Trophoblast cell (in vitro differentiated cells and primary cell): ENCODE results near the gene CSF1R.
"Not testable (repeated sequence)": the region's sequence is repeated elsewhere in the genome, so short reads cannot be mapped to it uniquely, and the experiment has no call there.

Source experiments
- DNase-seq, 2 donors: peaks; one replicate each; pipeline ENCODE4 v3.0.0-alpha.2; 2016
- H2AFZ ChIP-seq: 2 replicates; pipeline ENCODE4 v1.6.1; 2013; ENCODE audit warnings: low read length, moderate library complexity, mild to moderate bottlenecking; ENCODE audit not compliant: insufficient read depth, poor library complexity
- H2AK5ac ChIP-seq: 2 replicates; pipeline ENCODE4 v1.6.1; 2013; ENCODE audit warnings: mild to moderate bottlenecking, low read length
- H2BK120ac ChIP-seq: 2 replicates; pipeline ENCODE4 v1.6.1; 2013; ENCODE audit warnings: low read length, mild to moderate bottlenecking, moderate library complexity; ENCODE audit not compliant: insufficient read depth, poor library complexity
- H2BK12ac ChIP-seq: 2 replicates; pipeline ENCODE4 v1.6.1; 2013; ENCODE audit warnings: mild to moderate bottlenecking, low read length, moderate library complexity
- H2BK5ac ChIP-seq: 2 replicates; pipeline ENCODE4 v1.6.1; 2013; ENCODE audit warnings: low read length, low read depth, moderate library complexity, mild to moderate bottlenecking; ENCODE audit not compliant: poor library complexity
- H3K14ac ChIP-seq: 2 replicates; pipeline ENCODE4 v1.6.1; 2013; ENCODE audit warnings: mild to moderate bottlenecking, low read length
- H3K18ac ChIP-seq: 2 replicates; pipeline ENCODE4 v1.6.1; 2013; ENCODE audit warnings: mild to moderate bottlenecking, low read length
- H3K23ac ChIP-seq: 2 replicates; pipeline ENCODE4 v1.6.1; 2013; ENCODE audit warnings: low read length
- H3K27ac ChIP-seq: 2 replicates; pipeline ENCODE4 v1.5.1; 2013; ENCODE audit warnings: low read depth, mild to moderate bottlenecking, inconsistent platforms, low read length, moderate library complexity
- H3K27me3 ChIP-seq: 2 replicates; pipeline ENCODE4 v1.6.1; 2013; ENCODE audit warnings: inconsistent platforms, mild to moderate bottlenecking, low read length, moderate library complexity; ENCODE audit not compliant: insufficient read depth
- H3K36me3 ChIP-seq, 2 experiments: 1 replicate in 1 of 2; 2 replicates in 1 of 2; pipeline ENCODE4 v1.6.1; 2013; ENCODE audit warnings: low read length in 2 of 2, mild to moderate bottlenecking in 2 of 2, moderate library complexity in 1 of 2; ENCODE audit not compliant: insufficient read depth in 2 of 2, control insufficient read depth in 1 of 2
- H3K4ac ChIP-seq: 2 replicates; pipeline ENCODE4 v1.6.1; 2013; ENCODE audit warnings: low read depth, mild to moderate bottlenecking, low read length, moderate library complexity
- H3K4me1 ChIP-seq, 2 experiments: 1 replicate in 1 of 2; 2 replicates in 1 of 2; pipeline ENCODE4 v1.6.1; 2013; ENCODE audit warnings: low read length in 2 of 2, mild to moderate bottlenecking in 2 of 2, moderate library complexity in 1 of 2; ENCODE audit not compliant: insufficient read depth in 2 of 2, control insufficient read depth in 1 of 2
- H3K4me2 ChIP-seq: 2 replicates; pipeline ENCODE4 v1.6.1; 2013; ENCODE audit warnings: inconsistent platforms, mild to moderate bottlenecking, low read length, moderate library complexity
- H3K4me3 ChIP-seq: 2 replicates; pipeline ENCODE4 v1.5.1; 2013; ENCODE audit warnings: mild to moderate bottlenecking, low read depth, low read length, inconsistent platforms
- H3K79me1 ChIP-seq: one replicate; pipeline ENCODE4 v1.6.1; 2013; ENCODE audit warnings: low read length
- H3K79me2 ChIP-seq: 2 replicates; pipeline ENCODE4 v1.6.1; 2013; ENCODE audit warnings: low read length, mild to moderate bottlenecking; ENCODE audit not compliant: control insufficient read depth, insufficient read depth, poor library complexity
- H3K9ac ChIP-seq: 2 replicates; pipeline ENCODE4 v1.6.1; 2013; ENCODE audit warnings: mild to moderate bottlenecking, low read length
- H3K9me3 ChIP-seq: 2 replicates; pipeline ENCODE4 v1.6.1; 2013; ENCODE audit warnings: low read depth, mild to moderate bottlenecking, control low read depth, inconsistent platforms, low read length; ENCODE audit not compliant: insufficient read depth
- H4K12ac ChIP-seq: 2 replicates; pipeline ENCODE4 v1.6.1; 2013; ENCODE audit warnings: low read depth, mild to moderate bottlenecking, low read length, moderate library complexity
- H4K8ac ChIP-seq: 2 replicates; pipeline ENCODE4 v1.6.1; 2013; ENCODE audit warnings: low read depth, mild to moderate bottlenecking, low read length, moderate library complexity
- H4K91ac ChIP-seq: one replicate; pipeline ENCODE4 v1.6.1; 2013; ENCODE audit warnings: low read depth, mild to moderate bottlenecking, low read length, moderate library complexity
- WGBS: extraction: QIAGEN DNeasy Blood & Tissue Kit; methylation state at CpG from one replicate; pipeline ENCODE4 v1.1.7; 2013; ENCODE audit warnings: missing lambda C conversion rate; ENCODE audit not compliant: insufficient read length, insufficient coverage; ENCODE audit errors: extremely low coverage; 5-methylcytosine and 5-hydroxymethylcytosine counted together

CSF1R gene

GRCh38 chr5:150085191-150085912 is 1.0 kb downstream of the CSF1R start:
- no peak overlapping the region for H3K9ac ChIP-seq
- no peak overlapping the region for H3K4ac ChIP-seq
- H2BK5ac ChIP-seq = no peak overlapping the region
- no peak overlapping the region for H2BK12ac ChIP-seq
- H3K4me2 ChIP-seq = no peak overlapping the region
- no peak overlapping the region for H2AFZ ChIP-seq
- no peak overlapping the region for H3K14ac ChIP-seq
- H3K9me3 ChIP-seq = no peaks in the 10 kb centered on the region
- H3K79me1 ChIP-seq = no peaks in the 10 kb centered on the region
- H3K27me3 ChIP-seq = no peaks in the 10 kb centered on the region
- H3K27ac ChIP-seq = no peak overlapping the region
- no peak overlapping the region for H2BK120ac ChIP-seq
- no peak for DNase-seq
- H3K79me2 ChIP-seq = no peaks in the 10 kb centered on the region
- H4K8ac ChIP-seq = no peak overlapping the region
- no peak overlapping the region for H3K23ac ChIP-seq
- no peak overlapping the region for H4K12ac ChIP-seq
- peaks cover 0 to 2% of the 10 kb centered on the region in 2 experiments for H3K4me1 ChIP-seq
- peaks cover 4 to 6% of the 10 kb centered on the region in 2 experiments for H3K36me3 ChIP-seq
- H3K18ac ChIP-seq = no peak overlapping the region
- no peak overlapping the region for H4K91ac ChIP-seq
- no peak overlapping the region for H2AK5ac ChIP-seq
- no peak overlapping the region for H3K4me3 ChIP-seq
- no CpG with 5 or more reads among the region's 7 CpGs for WGBS

DNA sequence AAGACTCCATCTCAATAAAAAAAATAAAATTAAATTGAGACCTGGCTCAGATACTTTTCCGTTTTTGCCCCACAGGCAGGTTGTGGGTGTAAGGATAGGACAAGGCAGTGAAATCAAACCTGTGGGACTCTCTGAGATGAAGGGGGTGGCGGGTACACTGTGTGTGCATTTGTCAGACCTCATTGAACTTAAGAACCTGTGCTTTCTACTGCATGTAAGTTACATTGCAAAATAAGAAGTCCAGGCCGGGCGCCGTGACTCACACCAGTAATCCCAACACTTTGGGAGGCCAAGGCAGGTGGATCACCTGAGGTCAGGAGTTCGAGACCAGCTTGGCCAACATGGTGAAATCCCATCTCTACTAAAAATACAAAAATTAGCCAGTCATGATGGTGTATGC is 1.6 kb downstream of the CSF1R start:
- H3K4ac ChIP-seq, H2BK120ac ChIP-seq, DNase-seq, H3K9me3 ChIP-seq, H3K4me1 ChIP-seq, H3K79me2 ChIP-seq, H4K8ac ChIP-seq, H4K91ac ChIP-seq, H3K18ac ChIP-seq, H3K27me3 ChIP-seq, H3K4me3 ChIP-seq, H2AK5ac ChIP-seq, H3K23ac ChIP-seq, H3K9ac ChIP-seq, H2BK5ac ChIP-seq, H2AFZ ChIP-seq, H2BK12ac ChIP-seq, H3K27ac ChIP-seq, H4K12ac ChIP-seq, H3K4me2 ChIP-seq, H3K79me1 ChIP-seq, H3K14ac ChIP-seq: not testable (repeated sequence)
- no CpG with 5 or more reads among the region's 6 CpGs for WGBS
- H3K36me3 ChIP-seq = peaks cover 10 to 12% of the 10 kb centered on the region in 2 experiments

DNA sequence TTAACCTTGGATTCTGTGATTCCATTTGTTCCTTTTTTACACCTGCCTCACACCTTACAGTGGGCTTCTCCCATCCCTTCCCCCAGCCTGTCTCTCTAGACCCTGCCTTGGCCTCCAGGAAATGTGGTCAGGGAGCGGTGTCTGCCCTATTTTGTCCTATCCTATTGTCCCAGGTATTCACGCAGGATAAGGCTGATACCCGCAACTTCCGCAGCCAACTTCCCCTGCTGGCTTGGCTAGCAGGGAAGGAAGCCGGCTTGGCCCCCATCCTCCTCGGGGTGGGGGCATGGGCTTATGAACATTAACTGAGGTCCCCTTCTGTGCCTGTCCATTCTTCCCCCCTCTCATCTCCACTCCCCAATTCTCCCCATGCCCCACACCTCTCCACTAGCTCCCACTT is 3.5 kb downstream of the CSF1R start:
- H3K4me1 ChIP-seq = peaks cover 0 to 2% of the 10 kb centered on the region in 2 experiments
- H2BK5ac ChIP-seq = no peak overlapping the region
- no peak overlapping the region for H3K23ac ChIP-seq
- no peak overlapping the region for H3K4ac ChIP-seq
- no peak overlapping the region for H2BK12ac ChIP-seq
- H3K9ac ChIP-seq = no peak overlapping the region
- no CpG with 5 or more reads among the region's 6 CpGs for WGBS
- H3K27me3 ChIP-seq = no peaks in the 10 kb centered on the region
- H3K18ac ChIP-seq = no peak overlapping the region
- no peak overlapping the region for H2BK120ac ChIP-seq
- no peak for DNase-seq
- no peak overlapping the region for H2AK5ac ChIP-seq
- H4K8ac ChIP-seq = no peak overlapping the region
- no peaks in the 10 kb centered on the region for H3K79me2 ChIP-seq
- no peak overlapping the region for H3K4me3 ChIP-seq
- no peak overlapping the region for H2AFZ ChIP-seq
- H3K79me1 ChIP-seq = no peaks in the 10 kb centered on the region
- no peak overlapping the region for H3K14ac ChIP-seq
- no peak overlapping the region for H3K4me2 ChIP-seq
- H4K91ac ChIP-seq = no peak overlapping the region
- H3K27ac ChIP-seq = no peak overlapping the region
- no peaks in the 10 kb centered on the region for H3K9me3 ChIP-seq
- H3K36me3 ChIP-seq = peaks cover 18 to 23% of the 10 kb centered on the region in 2 experiments
- no peak overlapping the region for H4K12ac ChIP-seq

GRCh38 chr5:150082374-150082773 is 4.0 kb downstream of the CSF1R start:
- no peak for DNase-seq
- H2BK120ac ChIP-seq = no peak overlapping the region
- no peak overlapping the region for H3K27ac ChIP-seq
- H4K12ac ChIP-seq = no peak overlapping the region
- no peaks in the 10 kb centered on the region for H3K9me3 ChIP-seq
- H2BK12ac ChIP-seq = no peak overlapping the region
- H2AFZ ChIP-seq = no peak overlapping the region
- no peaks in the 10 kb centered on the region for H3K27me3 ChIP-seq
- H3K4me1 ChIP-seq = peaks cover 0 to 2% of the 10 kb centered on the region in 2 experiments
- H3K14ac ChIP-seq = no peak overlapping the region
- H3K36me3 ChIP-seq = peaks cover 21 to 26% of the 10 kb centered on the region in 2 experiments
- H3K79me2 ChIP-seq = no peaks in the 10 kb centered on the region
- no peak overlapping the region for H3K23ac ChIP-seq
- H3K18ac ChIP-seq = no peak overlapping the region
- H3K9ac ChIP-seq = no peak overlapping the region
- no peak overlapping the region for H2BK5ac ChIP-seq
- no CpG with 5 or more reads among the region's 3 CpGs for WGBS
- no peak overlapping the region for H3K4me2 ChIP-seq
- H4K8ac ChIP-seq = no peak overlapping the region
- H3K79me1 ChIP-seq = no peaks in the 10 kb centered on the region
- H2AK5ac ChIP-seq = no peak overlapping the region
- H3K4ac ChIP-seq = no peak overlapping the region
- H3K4me3 ChIP-seq = no peak overlapping the region
- H4K91ac ChIP-seq = no peak overlapping the region
